BJ (cell line): ENCODE data around the gene GDF11. TPM values are rescaled to one million over a fixed set of nuclear protein-coding genes. Genes with fewer than 3 reads are reported as not detected.
"Not testable (repeated sequence)": the region's sequence is repeated elsewhere in the genome, so short reads cannot be mapped to it uniquely, and the experiment has no call there.

Experiments used
- CTCF ChIA-PET: fragments of 350-600 bp; formaldehyde crosslinking; extraction: SDS; loops from one replicate; lab custom pipeline; 2021; ENCODE audit warnings: antibody characterized with exemption, inconsistent platforms; lab: Yijun Ruan, JAX
- POLR2A ChIA-PET: fragments of 300-600 bp; sonication (Branson Sonifier 250); formaldehyde crosslinking; extraction: SDS; loops from one replicate; lab custom pipeline; 2021; ENCODE audit warnings: antibody characterized with exemption; lab: Charles Lee
- DNase-seq: peaks from one replicate; pipeline ENCODE4 v3.0.0-alpha.2; 2011; ENCODE audit warnings: low read depth
- H3K27me3 ChIP-seq: 2 replicates; pipeline ENCODE4 v1.6.0; 2011; ENCODE audit warnings: low read length; ENCODE audit not compliant: control insufficient read depth, insufficient read depth
- H3K36me3 ChIP-seq: 2 replicates; pipeline ENCODE4 v1.5.1; 2011; ENCODE audit warnings: low read length; ENCODE audit not compliant: control insufficient read depth, insufficient read depth
- H3K4me3 ChIP-seq: 2 replicates; pipeline ENCODE4 v1.5.1; 2011; ENCODE audit warnings: low read depth, mild to moderate bottlenecking, control low read depth, low read length
- CTCF ChIP-seq: IDR thresholded peaks from 2 replicates; pipeline ENCODE4 v1.5.1; 2011; ENCODE audit warnings: low read depth, mild to moderate bottlenecking, control low read depth, inconsistent platforms, low read length, moderate library complexity; ENCODE audit not compliant: insufficient read depth
- polyA plus RNA-seq: library from polyadenylated mRNA; depleted of rRNA; stranded (reverse); fragments of >200 nt; gene quantifications from 2 replicates; pipeline ENCODE4 v1.2.3, GENCODE V29; 2011

The GDF11 gene
- polyA plus RNA-seq, 1 experiment: 3.8 TPM

GRCh38 chr12:55746174-55746912 is 3.4 kb downstream of the GDF11 start:
- H3K27me3 ChIP-seq: no peaks in the 10 kb centered on the region
- ChIA-PET CTCF (interaction anchor here (1.0 to 2.3 kb wide), 8 partner anchors 8 to 251 kb away, joined by 3 to 14 read pairs (median 4); partner anchors contain the start of gene SUOX), POLR2A (interaction anchor here (0.5 to 0.8 kb wide), 2 partner anchors 16 to 25 kb away, joined by 5 to 12 read pairs; no protein-coding TSS in a partner anchor)
- no peak for TF ChIP-seq CTCF
- no peak overlapping the region for H3K4me3 ChIP-seq
- peaks cover 3% of the 10 kb centered on the region for H3K36me3 ChIP-seq
- no peak for DNase-seq

GRCh38 chr12:55746913-55747231 is 4.0 kb downstream of the GDF11 start:
- no peak for DNase-seq
- TF ChIP-seq CTCF: no peak
- Histone ChIP-seq H3K4me3 (no peak overlapping the region), H3K27me3 (no peaks in the 10 kb centered on the region), H3K36me3 (peaks cover 7% of the 10 kb centered on the region)
- CTCF ChIA-PET: interaction anchor here (1.0 to 2.3 kb wide), 6 partner anchors 9 to 250 kb away, joined by 3 to 14 read pairs (median 4); partner anchors contain the start of gene SUOX
- POLR2A ChIA-PET: interaction anchor here (0.8 kb wide), 1 partner anchor 26 kb away, joined by 12 read pairs; no protein-coding TSS in a partner anchor

- CTCF ChIA-PET: interaction anchor here (0.8 to 2.3 kb wide), 4 partner anchors 10 to 49 kb away, joined by 3 to 14 read pairs (median 3); no protein-coding TSS in a partner anchor
Measured at GRCh38 chr12:55748230-55748993, 5.5 kb downstream of the GDF11 start.

GRCh38 chr12:55755246-55755645 is 12.3 kb downstream of the GDF11 start:
- Histone ChIP-seq H3K36me3 (peaks cover 24% of the 10 kb centered on the region), H3K4me3 (no peak overlapping the region), H3K27me3 (no peaks in the 10 kb centered on the region)
- ChIA-PET CTCF (interaction anchor here (0.7 to 1.9 kb wide), 7 partner anchors 9 to 185 kb away, joined by 3 to 6 read pairs (median 3); partner anchors contain the start of gene DGKA), POLR2A (no interaction called here)
- no peak for TF ChIP-seq CTCF
- no peak for DNase-seq

More at GRCh38 chr12:55748230-55748993, 5.5 kb downstream of the GDF11 start:
- no peak for TF ChIP-seq CTCF
- Histone ChIP-seq H3K27me3 (no peaks in the 10 kb centered on the region), H3K36me3 (peaks cover 16% of the 10 kb centered on the region), H3K4me3 (no peak overlapping the region)
- POLR2A ChIA-PET: interaction anchor here (0.5 kb wide), 1 partner anchor 304 kb away, joined by 4 read pairs; no protein-coding TSS in a partner anchor
- no peak for DNase-seq

- Histone ChIP-seq H3K27me3 (no peaks in the 10 kb centered on the region), H3K4me3 (no peak overlapping the region), H3K36me3 (peaks cover 15% of the 10 kb centered on the region)
- POLR2A ChIA-PET: no interaction called here
- TF ChIP-seq CTCF: no peak
- DNase-seq: no peak
- CTCF ChIA-PET: interaction anchor here (1.0 to 1.1 kb wide), 2 partner anchors 39 to 50 kb away, joined by 3 read pairs; no protein-coding TSS in a partner anchor
Measured at GRCh38 chr12:55757701-55758100, 14.8 kb downstream of the GDF11 start.

GRCh38 chr12:55758575-55758974 is 15.7 kb downstream of the GDF11 start:
- CTCF ChIA-PET: interaction anchor here (1.0 to 1.5 kb wide), 3 partner anchors 11 to 49 kb away, joined by 3 read pairs; no protein-coding TSS in a partner anchor
- DNase-seq, H3K36me3 ChIP-seq, POLR2A ChIA-PET, H3K27me3 ChIP-seq, H3K4me3 ChIP-seq: not testable (repeated sequence)
